ENCODE data around the gene FAM168A.

- TF ChIP-seq ATF2 (CRISPR knock-in tag; IDR thresholded peaks at IDR 0.05; ENCODE audit: borderline replicate concordance, low read depth) (no peak), ZNF512 (CRISPR knock-in tag; IDR thresholded peaks at IDR 0.05; ENCODE audit: borderline replicate concordance) (no peak), NR1H2 (CRISPR knock-in tag; IDR thresholded peaks at IDR 0.05) (no peak), STAT6 (CRISPR knock-in tag; conservative IDR thresholded peaks at IDR 0.05; ENCODE audit: low read depth) (no peak), CTCF (IDR thresholded peaks at IDR 0.05) (no peak), JUN (CRISPR knock-in tag; IDR thresholded peaks at IDR 0.05) (no peak), HMGXB4 (CRISPR knock-in tag; IDR thresholded peaks at IDR 0.05) (no peak), E2F4 (CRISPR knock-in tag; IDR thresholded peaks at IDR 0.05; ENCODE audit: borderline replicate concordance, low read depth) (no peak), PRDM15 (CRISPR knock-in tag; IDR thresholded peaks at IDR 0.05) (no peak), ARID4B (CRISPR knock-in tag; IDR thresholded peaks at IDR 0.05; ENCODE audit: borderline replicate concordance) (no peak)
These were observed 89.4 kb downstream of the FAM168A start for GRCh38 chr11:73508243-73509176.
